H9 (cell line): ENCODE results near the gene SUV39H1. TPM values are rescaled to one million over a fixed set of nuclear protein-coding genes. Genes with fewer than 3 reads are reported as not detected.

ENCODE experiments used
- DNase-seq: peaks from one replicate; pipeline ENCODE4 v3.0.0-alpha.2; 2017
- H2AFZ ChIP-seq: one replicate; pipeline ENCODE4 v1.6.1; 2013; ENCODE audit warnings: mild to moderate bottlenecking, low read length, control low read depth, moderate library complexity
- H2AK5ac ChIP-seq: 2 replicates; pipeline ENCODE4 v1.6.1; 2013; ENCODE audit warnings: low read length, control low read depth, mixed read lengths; ENCODE audit not compliant: insufficient read length
- H2BK120ac ChIP-seq: one replicate; pipeline ENCODE4 v1.6.1; 2013; ENCODE audit warnings: low read depth, mild to moderate bottlenecking, low read length, control low read depth, inconsistent platforms; ENCODE audit not compliant: poor library complexity, severe bottlenecking
- H2BK12ac ChIP-seq: 2 replicates; pipeline ENCODE4 v1.6.1; 2013; ENCODE audit warnings: low read length, control low read depth, mixed read lengths, low read depth; ENCODE audit not compliant: insufficient read length
- H2BK15ac ChIP-seq: 2 replicates; pipeline ENCODE4 v1.6.1; 2013; ENCODE audit warnings: low read depth, low read length, control low read depth
- H2BK20ac ChIP-seq: one replicate; pipeline ENCODE4 v1.6.1; 2013; ENCODE audit warnings: low read depth, mild to moderate bottlenecking, low read length, control low read depth, inconsistent platforms; ENCODE audit not compliant: poor library complexity, severe bottlenecking
- H2BK5ac ChIP-seq: 2 replicates; pipeline ENCODE4 v1.6.1; 2013; ENCODE audit warnings: low read length, control low read depth, mixed read lengths; ENCODE audit not compliant: insufficient read length
- H3K14ac ChIP-seq: 2 replicates; pipeline ENCODE4 v1.6.1; 2013; ENCODE audit warnings: low read length, control low read depth; ENCODE audit not compliant: insufficient read depth
- H3K18ac ChIP-seq: 2 replicates; pipeline ENCODE4 v1.6.1; 2013; ENCODE audit warnings: low read depth, mild to moderate bottlenecking, mixed read lengths, low read length, control low read depth; ENCODE audit not compliant: insufficient read length
- H3K23ac ChIP-seq: 2 replicates; pipeline ENCODE4 v1.6.1; 2013; ENCODE audit warnings: low read length, control low read depth, mixed read lengths, low read depth; ENCODE audit not compliant: insufficient read length
- H3K23me2 ChIP-seq: 2 replicates; pipeline ENCODE4 v1.6.1; 2013; ENCODE audit warnings: low read depth, mild to moderate bottlenecking, mixed read lengths, low read length, control low read depth; ENCODE audit not compliant: insufficient read length, poor library complexity, severe bottlenecking
- H3K27ac ChIP-seq: 2 replicates; pipeline ENCODE4 v1.5.1; 2013; ENCODE audit warnings: low read length, control low read depth, mixed read lengths, low read depth; ENCODE audit not compliant: insufficient read length
- H3K27me3 ChIP-seq: 2 replicates; pipeline ENCODE4 v1.6.1; 2013; ENCODE audit warnings: low read length, control low read depth, inconsistent platforms; ENCODE audit not compliant: insufficient read depth
- H3K4ac ChIP-seq: 2 replicates; pipeline ENCODE4 v1.6.1; 2013; ENCODE audit warnings: low read depth, mild to moderate bottlenecking, control low read depth, inconsistent platforms, low read length, moderate library complexity
- H3K4me1 ChIP-seq: 2 replicates; pipeline ENCODE4 v1.6.1; 2013; ENCODE audit warnings: low read length, control low read depth, inconsistent platforms; ENCODE audit not compliant: insufficient read depth
- H3K4me2 ChIP-seq: 2 replicates; pipeline ENCODE4 v1.6.1; 2013; ENCODE audit warnings: low read length, control low read depth, mixed read lengths; ENCODE audit not compliant: insufficient read length, insufficient read depth
- H3K56ac ChIP-seq: 2 replicates; pipeline ENCODE4 v1.6.1; 2013; ENCODE audit warnings: low read depth, mild to moderate bottlenecking, mixed read lengths, low read length, control low read depth; ENCODE audit not compliant: insufficient read length
- H3K79me1 ChIP-seq: 2 replicates; pipeline ENCODE4 v1.6.1; 2013; ENCODE audit warnings: low read depth, mild to moderate bottlenecking, moderate library complexity, low read length, control low read depth, inconsistent platforms; ENCODE audit not compliant: insufficient read depth, poor library complexity, severe bottlenecking
- H3K79me2 ChIP-seq: 2 replicates; pipeline ENCODE4 v1.6.1; 2013; ENCODE audit warnings: low read length, control low read depth, inconsistent platforms; ENCODE audit not compliant: insufficient read depth
- H3K9ac ChIP-seq: 2 replicates; pipeline ENCODE4 v1.6.1; 2013; ENCODE audit warnings: low read length, control low read depth, mixed read lengths; ENCODE audit not compliant: insufficient read length; ENCODE audit errors: extremely low read depth
- H3K9me3 ChIP-seq: one replicate; pipeline ENCODE4 v1.6.1; 2013; ENCODE audit warnings: low read depth, low read length, inconsistent platforms; ENCODE audit not compliant: control insufficient read depth
- H3T11ph ChIP-seq: one replicate; pipeline ENCODE4 v1.6.1; 2013; ENCODE audit warnings: mild to moderate bottlenecking, low read length, control low read depth, inconsistent platforms
- H4K20me1 ChIP-seq: one replicate; pipeline ENCODE4 v1.6.1; 2013; ENCODE audit not compliant: control insufficient read depth, insufficient read length, insufficient read depth
- H4K5ac ChIP-seq: 2 replicates; pipeline ENCODE4 v1.6.1; 2013; ENCODE audit warnings: low read depth, mild to moderate bottlenecking, mixed read lengths, low read length, control low read depth; ENCODE audit not compliant: insufficient read length
- H4K8ac ChIP-seq: replicated peaks from 2 replicates; pipeline ENCODE4 v1.6.1; 2013; ENCODE audit warnings: low read length, control low read depth, mixed read lengths, low read depth; ENCODE audit not compliant: insufficient read length
- H4K91ac ChIP-seq: 2 replicates; pipeline ENCODE4 v1.6.1; 2013; ENCODE audit warnings: low read depth, mild to moderate bottlenecking, moderate library complexity, mixed read lengths, low read length, control low read depth; ENCODE audit not compliant: insufficient read length
- H3K27ac Mint-ChIP-seq, 3 experiments: 2 replicates in 2 of 3; 3 replicates in 1 of 3; pipeline ENCODE4 v1.8.0; 2020 to 2021; ENCODE audit warnings: mixed read lengths in 3 of 3, mild to moderate bottlenecking in 1 of 3, moderate library complexity in 1 of 3
- H3K27me3 Mint-ChIP-seq: 2 replicates; pipeline ENCODE4 v1.8.0; 2021; ENCODE audit warnings: low read depth, mild to moderate bottlenecking, moderate library complexity, mixed read lengths
- H3K36me3 Mint-ChIP-seq, 3 experiments: 2 replicates in 2 of 3; 3 replicates in 1 of 3; pipeline ENCODE4 v1.8.0; 2020 to 2021; ENCODE audit warnings: low read depth in 3 of 3, mixed read lengths in 3 of 3; ENCODE audit not compliant: insufficient read depth in 1 of 3
- H3K4me1 Mint-ChIP-seq, 2 experiments: 2 replicates each; pipeline ENCODE4 v1.8.0; 2020; ENCODE audit warnings: mixed read lengths in 2 of 2
- H3K4me3 Mint-ChIP-seq, 2 experiments: 2 replicates in 1 of 2; 3 replicates in 1 of 2; pipeline ENCODE4 v1.8.0; 2020 to 2021; ENCODE audit warnings: mild to moderate bottlenecking in 2 of 2, mixed read lengths in 2 of 2, moderate library complexity in 1 of 2
- H3K9me3 Mint-ChIP-seq, 2 experiments: 2 replicates in 1 of 2; 3 replicates in 1 of 2; pipeline ENCODE4 v1.8.0; 2020; ENCODE audit warnings: mild to moderate bottlenecking in 2 of 2, mixed read lengths in 2 of 2, moderate library complexity in 1 of 2
- WGBS: extraction: QIAGEN DNeasy Blood & Tissue Kit; methylation state at CpG from one replicate; pipeline ENCODE4 v1.1.7; 2013; ENCODE audit warnings: missing lambda C conversion rate, low lambda C conversion rate, mixed read lengths; ENCODE audit not compliant: insufficient read length; ENCODE audit errors: extremely low coverage; 5-methylcytosine and 5-hydroxymethylcytosine counted together
- total RNA-seq: library from RNA; stranded (reverse); gene quantifications from 2 replicates; pipeline ENCODE4 v1.2.1, GENCODE V29; 2021
- TF ChIP-seq, protein P1 (sequence below): fragments of 200-600 bp; sonication (generic); conservative IDR thresholded peaks from 3 replicates; pipeline ENCODE4 v1.8.0; 2021; ENCODE audit warnings: antibody characterized with exemption, mild to moderate bottlenecking

Gene SUV39H1
- total RNA-seq, 1 experiment from 2014 or later: 16.2 TPM

DNA sequence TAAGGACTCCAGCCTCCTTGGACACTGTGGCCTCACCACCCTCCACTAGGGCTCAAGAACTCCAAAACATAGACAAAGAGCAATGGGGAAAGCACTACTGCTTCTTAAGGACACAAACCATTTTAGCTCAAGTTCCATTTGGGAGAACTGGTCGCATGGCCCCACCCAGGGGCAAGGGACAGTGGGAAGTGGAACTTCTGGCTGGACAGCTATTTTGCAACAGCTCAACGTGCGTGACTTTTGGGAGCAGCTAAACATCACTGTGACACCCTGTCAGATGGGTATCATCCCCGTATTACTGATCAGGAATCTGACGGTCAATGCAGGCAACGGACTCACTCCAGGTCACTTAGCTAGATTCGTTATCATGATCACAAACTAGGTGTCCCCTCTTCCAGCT lies 56.0 kb downstream of the SUV39H1 start:
- Histone ChIP-seq H2BK20ac (no peak overlapping the region), H2AK5ac (no peak overlapping the region), H2AFZ (no peak overlapping the region), H2BK15ac (no peak overlapping the region), H3K27me3 (no peaks in the 10 kb centered on the region), H3T11ph (no peak overlapping the region), H3K9me3 (peaks cover 26% of the 10 kb centered on the region), H3K27ac (no peak overlapping the region), H4K5ac (no peak overlapping the region), H2BK120ac (no peak overlapping the region), H3K4me2 (no peak overlapping the region), H3K14ac (no peak overlapping the region), H3K4ac (no peak overlapping the region), H3K9ac (no peak overlapping the region), H3K79me2 (no peaks in the 10 kb centered on the region), H4K20me1 (no peaks in the 10 kb centered on the region), H3K79me1 (no peaks in the 10 kb centered on the region), H2BK12ac (no peak overlapping the region), H3K18ac (no peak overlapping the region), H3K23me2 (no peaks in the 10 kb centered on the region), H4K8ac (no peak overlapping the region), H3K4me1 (no peaks in the 10 kb centered on the region), H3K56ac (no peak overlapping the region), H2BK5ac (no peak overlapping the region), H4K91ac (no peak overlapping the region), H3K23ac (no peak overlapping the region)
- H3K27ac Mint-ChIP-seq: no peak overlapping the region
- peaks cover 0 to 5% (median 4%) of the 10 kb centered on the region in 3 experiments; a peak in 4 of 7 replicates for H3K36me3 Mint-ChIP-seq
- WGBS: no CpG with 5 or more reads among the region's 7 CpGs
- peaks cover 61 to 65% of the 10 kb centered on the region in 2 experiments for H3K9me3 Mint-ChIP-seq
- TF ChIP-seq, protein P1, sequence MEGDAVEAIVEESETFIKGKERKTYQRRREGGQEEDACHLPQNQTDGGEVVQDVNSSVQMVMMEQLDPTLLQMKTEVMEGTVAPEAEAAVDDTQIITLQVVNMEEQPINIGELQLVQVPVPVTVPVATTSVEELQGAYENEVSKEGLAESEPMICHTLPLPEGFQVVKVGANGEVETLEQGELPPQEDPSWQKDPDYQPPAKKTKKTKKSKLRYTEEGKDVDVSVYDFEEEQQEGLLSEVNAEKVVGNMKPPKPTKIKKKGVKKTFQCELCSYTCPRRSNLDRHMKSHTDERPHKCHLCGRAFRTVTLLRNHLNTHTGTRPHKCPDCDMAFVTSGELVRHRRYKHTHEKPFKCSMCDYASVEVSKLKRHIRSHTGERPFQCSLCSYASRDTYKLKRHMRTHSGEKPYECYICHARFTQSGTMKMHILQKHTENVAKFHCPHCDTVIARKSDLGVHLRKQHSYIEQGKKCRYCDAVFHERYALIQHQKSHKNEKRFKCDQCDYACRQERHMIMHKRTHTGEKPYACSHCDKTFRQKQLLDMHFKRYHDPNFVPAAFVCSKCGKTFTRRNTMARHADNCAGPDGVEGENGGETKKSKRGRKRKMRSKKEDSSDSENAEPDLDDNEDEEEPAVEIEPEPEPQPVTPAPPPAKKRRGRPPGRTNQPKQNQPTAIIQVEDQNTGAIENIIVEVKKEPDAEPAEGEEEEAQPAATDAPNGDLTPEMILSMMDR: no peak
- no peak overlapping the region for H3K4me3 Mint-ChIP-seq
- no peak for DNase-seq
- H3K27me3 Mint-ChIP-seq: no peaks in the 10 kb centered on the region; the same call in none of the 2 replicates
- no peaks in the 10 kb centered on the region for H3K4me1 Mint-ChIP-seq
